Measurements from ENCODE around the gene KCNH1. TPM values are rescaled to one million over a fixed set of nuclear protein-coding genes. Genes with fewer than 3 reads are reported as not detected.

Gene KCNH1
- total RNA-seq, 1 experiment from 2014 or later, result not detected

DNA sequence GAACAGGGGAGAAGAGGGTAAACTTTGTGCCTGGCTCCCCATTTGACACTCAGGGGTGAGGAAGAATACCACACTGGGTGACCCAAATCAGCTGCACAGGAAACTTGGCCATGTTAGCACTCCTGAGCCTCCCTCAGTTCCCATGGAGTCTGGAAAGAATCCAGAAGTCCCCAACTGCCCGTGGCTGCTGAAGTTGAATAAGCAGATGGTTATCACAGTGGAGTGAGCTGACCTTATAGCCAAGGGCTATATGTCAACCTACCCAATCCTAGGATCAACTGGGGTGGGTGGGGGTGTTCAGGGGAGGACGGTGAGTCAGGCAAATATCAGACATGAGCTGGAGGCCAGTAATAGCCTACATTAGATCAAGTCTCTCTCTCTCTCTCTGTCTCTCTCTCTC lies 20.4 kb downstream of the KCNH1 start:
- intact Hi-C loops (cut with micrococcal nuclease; ENCODE audit: unreplicated experiment), result no loop called here
- Histone ChIP-seq H3K4me3 (ENCODE audit: low read depth, low read length) (no peak overlapping the region), H3K27me3 (replicated peaks; ENCODE audit: control insufficient read depth, insufficient read depth, low read length) (no peaks in the 10 kb centered on the region), H3K9me3 (no peaks in the 10 kb centered on the region), H3K4me1 (no peaks in the 10 kb centered on the region), H3K36me3 (ENCODE audit: control insufficient read depth, insufficient read depth, low read length) (no peaks in the 10 kb centered on the region)
- no TSS peak for BruUV-seq (replicated peaks)
- CTCF ChIA-PET, result no interaction called here
- Mint-ChIP-seq H3K9me3 (ENCODE audit: unreplicated experiment) (peaks cover 10% of the 10 kb centered on the region), H3K27me3 (ENCODE audit: insufficient read depth, unreplicated experiment) (peaks cover 24% of the 10 kb centered on the region), H3K27ac (ENCODE audit: unreplicated experiment) (no peak overlapping the region), H3K36me3 (ENCODE audit: insufficient read depth, unreplicated experiment) (no peaks in the 10 kb centered on the region), H3K4me3 (ENCODE audit: unreplicated experiment) (no peak overlapping the region), H3K4me1 (ENCODE audit: low read depth, unreplicated experiment) (no peaks in the 10 kb centered on the region)
- DNase-seq, result no peak
- TF ChIP-seq, protein P1, sequence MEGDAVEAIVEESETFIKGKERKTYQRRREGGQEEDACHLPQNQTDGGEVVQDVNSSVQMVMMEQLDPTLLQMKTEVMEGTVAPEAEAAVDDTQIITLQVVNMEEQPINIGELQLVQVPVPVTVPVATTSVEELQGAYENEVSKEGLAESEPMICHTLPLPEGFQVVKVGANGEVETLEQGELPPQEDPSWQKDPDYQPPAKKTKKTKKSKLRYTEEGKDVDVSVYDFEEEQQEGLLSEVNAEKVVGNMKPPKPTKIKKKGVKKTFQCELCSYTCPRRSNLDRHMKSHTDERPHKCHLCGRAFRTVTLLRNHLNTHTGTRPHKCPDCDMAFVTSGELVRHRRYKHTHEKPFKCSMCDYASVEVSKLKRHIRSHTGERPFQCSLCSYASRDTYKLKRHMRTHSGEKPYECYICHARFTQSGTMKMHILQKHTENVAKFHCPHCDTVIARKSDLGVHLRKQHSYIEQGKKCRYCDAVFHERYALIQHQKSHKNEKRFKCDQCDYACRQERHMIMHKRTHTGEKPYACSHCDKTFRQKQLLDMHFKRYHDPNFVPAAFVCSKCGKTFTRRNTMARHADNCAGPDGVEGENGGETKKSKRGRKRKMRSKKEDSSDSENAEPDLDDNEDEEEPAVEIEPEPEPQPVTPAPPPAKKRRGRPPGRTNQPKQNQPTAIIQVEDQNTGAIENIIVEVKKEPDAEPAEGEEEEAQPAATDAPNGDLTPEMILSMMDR (IDR thresholded peaks at IDR 0.05; ENCODE audit: insufficient read depth in 1 of 2, low read depth in 1 of 2, low read length in 1 of 2, severe bottlenecking in 1 of 2, unreplicated experiment in 1 of 2), result no peak
- POLR2A ChIA-PET, result no interaction called here

DNA sequence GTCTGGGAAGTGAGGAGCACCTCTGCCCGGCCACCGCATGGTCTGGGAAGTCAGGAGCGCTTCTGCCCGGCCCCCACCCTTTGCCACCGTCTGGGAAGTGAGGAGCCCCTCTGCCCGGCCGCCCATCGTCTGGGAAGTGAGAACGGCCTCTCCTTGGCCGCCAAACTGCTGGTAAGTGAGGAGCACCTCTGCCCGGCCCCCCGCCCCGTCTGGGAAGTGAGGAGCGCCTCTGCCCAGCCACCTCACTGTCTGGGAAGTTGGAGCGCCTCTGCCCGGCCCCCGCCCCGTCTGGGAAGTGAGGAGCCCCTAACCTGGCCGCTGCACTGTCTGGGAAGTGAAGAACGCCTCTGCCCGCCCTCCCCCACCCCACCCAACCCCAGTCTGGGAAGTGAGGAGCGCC lies 22.6 kb downstream of the KCNH1 start:
- H3K9me3 ChIP-seq, result no peaks in the 10 kb centered on the region

DNA sequence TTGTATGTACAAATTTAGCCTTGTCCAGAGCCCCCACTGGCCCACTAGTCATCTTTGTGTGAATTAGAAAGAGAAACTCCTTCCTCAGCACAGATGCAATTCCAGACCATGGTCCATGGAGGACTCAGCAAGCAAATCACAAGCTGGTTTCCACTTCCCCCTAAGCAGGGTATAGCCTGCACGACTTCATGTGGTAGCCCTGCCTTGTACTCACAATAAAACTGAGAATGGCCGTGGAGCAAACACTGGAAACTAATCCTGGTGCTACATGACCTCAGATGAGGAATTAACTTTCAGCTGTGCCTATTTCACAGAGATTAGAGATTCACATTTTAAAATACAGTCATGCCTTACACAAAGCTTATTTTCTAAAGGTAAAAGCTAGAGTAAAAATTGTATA lies 32.5 kb downstream of the KCNH1 start:
- CTCF ChIA-PET, result no interaction called here
- H3K4me3 ChIP-seq (ENCODE audit: low read depth, low read length), result no peak overlapping the region
- no peaks in the 10 kb centered on the region; the same call in 1 of the 2 replicates for H3K27me3 ChIP-seq (replicated peaks; ENCODE audit: control insufficient read depth, insufficient read depth, low read length)

More for the DNA sequence above, 22.6 kb downstream of the KCNH1 start:
- H3K4me3 ChIP-seq (ENCODE audit: low read depth, low read length), result no peak overlapping the region
- TF ChIP-seq, protein P1 (IDR thresholded peaks at IDR 0.05; ENCODE audit: insufficient read depth in 1 of 2, low read depth in 1 of 2, low read length in 1 of 2, severe bottlenecking in 1 of 2, unreplicated experiment in 1 of 2), result no peak
- BruUV-seq (replicated peaks), result no TSS peak
- Mint-ChIP-seq H3K27ac (ENCODE audit: unreplicated experiment) (no peak overlapping the region), H3K9me3 (ENCODE audit: unreplicated experiment) (peaks cover 10% of the 10 kb centered on the region), H3K4me3 (ENCODE audit: unreplicated experiment) (no peak overlapping the region), H3K4me1 (ENCODE audit: low read depth, unreplicated experiment) (no peaks in the 10 kb centered on the region), H3K27me3 (ENCODE audit: insufficient read depth, unreplicated experiment) (peaks cover 20% of the 10 kb centered on the region), H3K36me3 (ENCODE audit: insufficient read depth, unreplicated experiment) (no peaks in the 10 kb centered on the region)
- POLR2A ChIA-PET, result no interaction called here
- CTCF ChIA-PET, result no interaction called here
- no peak for DNase-seq
- H3K4me1 ChIP-seq, result no peaks in the 10 kb centered on the region
- intact Hi-C loops (cut with micrococcal nuclease; ENCODE audit: unreplicated experiment), result no loop called here
- no peaks in the 10 kb centered on the region for H3K27me3 ChIP-seq (replicated peaks; ENCODE audit: control insufficient read depth, insufficient read depth, low read length)
- no peaks in the 10 kb centered on the region for H3K36me3 ChIP-seq (ENCODE audit: control insufficient read depth, insufficient read depth, low read length)

More for the DNA sequence above, 32.5 kb downstream of the KCNH1 start:
- intact Hi-C loops (cut with micrococcal nuclease; ENCODE audit: unreplicated experiment), result no loop called here
- TF ChIP-seq, protein P1 (IDR thresholded peaks at IDR 0.05; ENCODE audit: insufficient read depth in 1 of 2, low read depth in 1 of 2, low read length in 1 of 2, severe bottlenecking in 1 of 2, unreplicated experiment in 1 of 2), result no peak
- POLR2A ChIA-PET, result no interaction called here
- peaks cover 17% of the 10 kb centered on the region for H3K27me3 Mint-ChIP-seq (ENCODE audit: insufficient read depth, unreplicated experiment)
- no peak overlapping the region for H3K27ac Mint-ChIP-seq (ENCODE audit: unreplicated experiment)
- Histone ChIP-seq H3K36me3 (ENCODE audit: control insufficient read depth, insufficient read depth, low read length) (no peaks in the 10 kb centered on the region), H3K4me1 (peaks cover 8% of the 10 kb centered on the region; the same call in 1 of the 2 replicates), H3K9me3 (peaks cover 3% of the 10 kb centered on the region; the same call in 1 of the 2 replicates)
- no TSS peak for BruUV-seq (replicated peaks)
- H3K9me3 Mint-ChIP-seq (ENCODE audit: unreplicated experiment), result no peaks in the 10 kb centered on the region
- no peaks in the 10 kb centered on the region for H3K4me1 Mint-ChIP-seq (ENCODE audit: low read depth, unreplicated experiment)
- no peak overlapping the region for H3K4me3 Mint-ChIP-seq (ENCODE audit: unreplicated experiment)
- H3K36me3 Mint-ChIP-seq (ENCODE audit: insufficient read depth, unreplicated experiment), result no peaks in the 10 kb centered on the region
- no peak for DNase-seq
